Dermis microvascular lymphatic vessel endothelial cell (primary cell): ENCODE measurements around the gene RNASE11. TPM values are rescaled to one million over a fixed set of nuclear protein-coding genes. Genes with fewer than 3 reads are reported as not detected.
"Not testable (repeated sequence)": the region's sequence is repeated elsewhere in the genome, so short reads cannot be mapped to it uniquely, and the experiment has no call there.

ENCODE experiments used
- DNase-seq, 2 donors: peaks; one replicate each; pipeline versions ENCODE4 v3.0.0 to v3.0.0-alpha.2; 2010; ENCODE audit warnings: low read depth in 2 of 2
- total RNA-seq: library from RNA; depleted of rRNA; stranded (reverse); fragments of >200 nt; gene quantifications from 2 replicates; pipeline ENCODE4 v1.2.1, GENCODE V29; 2014

The RNASE11 gene
- total RNA-seq, 1 donor from 2014 or later: not detected

DNA sequence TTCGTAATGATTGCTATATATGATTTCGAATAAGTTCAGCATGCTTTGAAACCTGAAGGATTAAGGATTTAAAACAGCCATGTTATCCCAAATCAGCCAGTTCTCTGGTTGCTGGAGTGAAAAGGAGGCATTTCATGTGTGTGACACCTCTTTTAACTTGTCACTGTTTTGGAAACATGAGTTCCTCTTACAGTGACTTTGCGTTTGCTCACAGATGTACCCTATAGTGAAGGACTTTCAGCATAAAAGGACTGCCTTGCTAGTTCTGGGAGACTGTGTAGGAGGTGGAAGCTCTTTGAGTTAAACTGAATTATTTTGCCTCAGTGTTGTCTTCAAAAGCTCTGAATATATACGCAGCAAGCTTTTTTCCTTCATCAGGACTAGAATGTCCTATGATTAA, 7.6 kb downstream of the RNASE11 start:
- DNase-seq: no peak

DNA sequence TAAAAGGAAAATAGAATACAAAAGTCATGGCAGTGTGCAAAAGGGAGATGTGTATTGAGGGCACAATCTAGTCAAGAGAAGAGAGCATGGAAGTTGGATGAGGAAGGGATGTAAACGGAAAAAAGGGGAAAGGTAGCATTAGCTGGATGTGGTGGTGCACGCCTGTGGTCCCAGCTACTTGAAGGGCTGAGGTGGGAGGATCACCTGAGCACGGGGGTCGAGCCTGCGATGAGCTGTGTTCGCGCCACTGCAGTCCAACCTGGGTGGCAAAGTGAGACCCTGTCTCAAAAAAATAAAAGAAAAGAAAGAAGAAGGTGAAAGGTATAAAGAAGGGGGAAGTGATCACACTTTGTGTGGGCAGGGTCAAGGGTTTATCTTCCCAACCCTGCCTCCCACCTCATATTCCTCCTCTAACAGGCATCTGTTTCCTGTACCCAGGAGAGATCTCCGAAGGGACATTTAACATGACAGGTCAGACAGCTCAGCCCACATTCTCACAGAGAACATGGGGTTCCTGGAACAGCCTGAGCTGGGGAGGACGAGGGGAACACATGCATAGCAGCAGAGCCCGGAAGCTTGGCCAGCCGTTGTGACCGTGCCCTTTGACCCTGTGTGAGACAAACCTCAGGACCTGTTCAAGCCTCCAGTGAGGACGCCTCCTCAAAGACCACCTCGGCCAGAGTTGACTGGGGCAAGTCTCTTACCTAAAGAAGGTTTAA, 8.9 kb downstream of the RNASE11 start:
- no peak for DNase-seq

DNA sequence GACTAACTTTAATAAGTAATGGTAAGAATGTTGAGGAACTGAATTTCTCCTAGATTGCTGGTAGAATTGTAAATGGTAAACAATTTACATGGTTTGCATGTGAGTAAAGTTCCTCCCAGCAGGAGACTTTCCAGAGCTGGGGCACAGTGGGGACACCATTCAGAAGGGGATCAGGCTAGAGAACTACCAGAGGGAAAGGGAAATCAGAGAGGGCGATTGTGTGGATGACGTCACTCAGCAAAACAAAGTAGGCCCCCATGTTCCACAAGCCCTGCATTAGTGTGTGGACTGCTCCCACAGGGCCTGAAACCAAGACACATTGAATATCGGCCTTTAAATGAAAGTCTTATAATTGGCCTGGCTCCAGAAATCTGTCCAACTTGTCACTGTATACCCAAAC, 9.5 kb downstream of the RNASE11 start:
- no peak for DNase-seq

DNA sequence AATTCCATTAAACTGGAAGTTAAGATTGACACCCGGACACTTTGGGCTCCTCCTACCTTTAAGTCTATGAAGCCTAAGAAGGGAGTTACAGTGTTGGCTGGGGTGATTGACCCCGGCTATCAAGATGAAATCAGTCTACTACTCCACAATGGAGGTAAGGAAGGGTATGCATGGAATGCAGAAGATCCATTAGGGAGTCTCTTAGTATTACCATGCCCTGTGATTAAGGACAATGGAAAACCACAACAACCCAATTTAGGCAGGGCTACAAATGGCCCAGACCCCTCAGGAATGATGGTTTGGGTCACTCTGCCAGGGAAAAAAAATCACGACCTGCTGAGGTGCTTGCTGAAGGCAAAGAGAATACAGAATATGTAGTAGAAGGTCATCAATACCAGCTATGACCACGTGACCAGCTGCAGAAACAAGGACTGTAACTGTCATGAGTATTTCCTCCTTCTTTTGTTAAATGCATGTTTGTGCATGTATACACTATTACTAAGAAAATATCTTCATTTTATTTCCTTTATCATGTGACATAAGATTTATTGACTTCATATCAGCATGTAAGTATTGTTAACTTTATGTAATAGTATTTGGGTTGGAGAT, 15.3 kb downstream of the RNASE11 start:
- not testable (repeated sequence) for DNase-seq

DNA sequence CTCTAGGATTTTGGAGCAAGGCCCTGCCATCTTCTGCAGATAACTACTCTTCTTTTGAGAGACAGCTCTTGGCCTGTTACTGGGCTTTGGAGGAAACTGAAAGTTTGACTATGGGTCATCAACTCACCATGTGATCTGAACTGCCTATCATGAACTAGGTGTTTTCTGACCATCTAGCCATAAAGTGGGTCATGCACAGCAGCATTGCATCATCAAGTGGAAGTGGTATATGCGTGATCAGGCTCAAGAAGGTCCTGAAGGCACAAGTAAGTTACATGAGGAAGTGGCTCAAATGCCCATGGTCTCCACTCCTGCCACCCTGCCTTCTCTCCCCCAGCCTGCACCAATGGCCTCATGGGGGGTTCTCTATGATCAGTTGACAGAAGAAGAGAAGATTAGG, 17.1 kb downstream of the RNASE11 start:
- DNase-seq: not testable (repeated sequence)

DNA sequence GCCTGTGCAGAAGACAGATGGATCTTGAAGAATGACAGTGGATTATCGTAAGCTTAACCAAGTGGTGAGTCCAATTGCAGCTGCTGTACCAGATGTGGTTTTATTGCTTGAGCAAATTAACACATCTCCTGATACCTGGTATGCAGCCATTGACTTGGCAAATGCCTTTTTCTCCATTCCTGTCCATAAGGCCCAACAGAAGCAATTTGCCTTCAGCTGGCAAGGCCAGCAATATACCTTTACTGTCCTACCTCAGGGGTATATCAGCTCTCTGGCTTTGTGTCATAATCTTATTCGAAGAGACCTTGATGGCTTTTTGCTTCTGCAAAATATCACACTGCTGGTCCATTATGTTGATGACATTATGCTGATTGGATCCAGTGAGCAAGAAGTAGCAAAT, 17.9 kb downstream of the RNASE11 start:
- not testable (repeated sequence) for DNase-seq

DNA sequence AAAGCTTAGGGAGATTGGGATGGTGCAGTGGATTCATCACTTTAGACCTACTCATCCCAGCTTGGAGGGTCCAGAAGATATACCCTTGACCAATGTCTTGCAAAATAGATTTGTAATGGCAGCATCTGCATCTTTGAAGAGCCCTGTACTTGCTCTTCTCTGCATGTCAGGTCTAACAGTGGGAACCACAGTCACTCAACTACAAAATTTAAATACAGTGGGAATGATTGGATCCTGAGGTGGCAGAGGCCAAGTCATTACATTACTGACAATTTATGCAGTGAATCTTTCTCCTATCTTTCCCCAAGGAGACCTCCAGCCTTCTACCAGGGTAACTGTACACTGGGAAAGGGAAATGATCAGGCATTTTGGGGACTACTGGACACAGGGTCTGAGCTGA, 18.7 kb downstream of the RNASE11 start:
- DNase-seq: no peak

DNA sequence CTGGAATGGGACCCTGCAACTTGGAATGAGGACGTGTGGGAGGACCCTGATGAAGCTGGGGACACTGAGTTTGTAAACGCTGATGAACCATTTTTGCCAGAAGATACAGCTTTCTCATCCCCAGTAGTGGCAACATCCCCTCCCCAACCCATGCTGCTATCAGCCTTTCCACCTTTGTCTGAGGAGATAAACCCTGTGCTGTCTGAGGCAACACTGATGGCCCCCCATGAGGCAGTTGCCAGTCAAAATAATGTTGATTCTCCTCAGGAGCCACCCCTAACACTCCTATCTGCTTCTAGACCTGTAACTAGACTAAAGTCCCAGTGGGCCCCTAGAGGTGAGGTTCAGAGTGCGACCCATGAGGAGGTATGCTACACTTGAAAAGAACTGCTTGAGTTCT, 19.4 kb downstream of the RNASE11 start:
- DNase-seq: no peak

DNA sequence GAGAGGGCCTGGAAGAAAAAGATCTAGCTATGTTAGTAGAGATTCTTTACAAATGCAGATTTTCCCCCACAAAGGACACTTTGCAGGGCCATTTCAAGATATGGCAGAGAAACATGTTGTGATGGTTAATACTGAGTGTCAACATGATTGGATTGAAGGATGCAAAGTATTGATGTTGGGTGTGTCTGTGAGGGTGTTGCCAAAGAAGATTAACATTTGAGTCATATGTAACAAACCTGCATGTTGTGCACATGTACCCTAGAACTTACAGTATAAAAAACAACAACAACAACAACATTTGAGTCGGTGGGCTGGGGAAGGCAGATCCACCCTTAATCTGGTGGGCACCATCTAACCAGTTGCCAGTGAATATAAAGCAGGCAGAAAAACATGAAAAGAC, 20.6 kb downstream of the RNASE11 start:
- DNase-seq: not testable (repeated sequence)

DNA sequence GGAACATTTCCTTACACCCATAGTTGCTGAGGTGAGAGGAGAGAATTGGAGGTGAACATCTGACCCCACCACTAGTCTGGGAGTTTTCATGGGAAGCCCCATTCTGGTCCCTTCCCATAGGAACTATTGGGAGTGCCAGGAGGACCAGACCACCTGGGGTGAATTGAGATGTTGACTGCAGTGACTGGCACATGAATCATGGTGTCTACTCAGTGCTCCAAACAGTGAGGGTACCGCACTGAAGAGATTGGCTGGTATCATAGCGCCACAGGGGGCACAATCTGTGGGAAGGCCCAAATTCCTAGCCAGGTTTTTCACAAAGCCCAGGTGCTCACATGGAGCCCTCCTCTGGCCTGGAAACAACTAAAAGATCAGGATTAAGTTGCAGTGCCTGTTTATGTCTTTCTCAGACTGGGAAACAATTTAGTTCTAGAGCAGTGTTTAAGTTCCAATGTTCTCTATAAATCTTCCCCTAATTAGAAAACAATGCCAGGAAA, 23.3 kb downstream of the RNASE11 start:
- no peak for DNase-seq

DNA sequence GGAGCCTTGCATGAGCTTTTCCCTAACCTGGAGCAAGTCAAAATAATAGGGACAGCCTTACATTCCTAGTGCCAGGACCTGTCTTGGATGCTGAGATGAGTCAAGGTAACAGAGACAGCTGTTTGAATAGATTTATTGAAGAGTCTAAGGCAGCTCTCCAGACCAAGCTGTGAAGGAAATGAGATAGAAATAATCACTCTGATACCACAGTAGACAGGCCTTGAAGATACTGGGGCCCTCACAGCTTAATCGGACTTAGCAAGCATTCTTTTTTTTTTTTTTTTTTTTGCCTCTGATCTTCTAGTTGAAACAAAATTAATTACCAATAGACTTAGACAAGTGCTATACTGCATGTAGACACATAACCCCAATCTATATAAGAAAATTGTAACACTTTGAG, 23.8 kb downstream of the RNASE11 start:
- no peak for DNase-seq

DNA sequence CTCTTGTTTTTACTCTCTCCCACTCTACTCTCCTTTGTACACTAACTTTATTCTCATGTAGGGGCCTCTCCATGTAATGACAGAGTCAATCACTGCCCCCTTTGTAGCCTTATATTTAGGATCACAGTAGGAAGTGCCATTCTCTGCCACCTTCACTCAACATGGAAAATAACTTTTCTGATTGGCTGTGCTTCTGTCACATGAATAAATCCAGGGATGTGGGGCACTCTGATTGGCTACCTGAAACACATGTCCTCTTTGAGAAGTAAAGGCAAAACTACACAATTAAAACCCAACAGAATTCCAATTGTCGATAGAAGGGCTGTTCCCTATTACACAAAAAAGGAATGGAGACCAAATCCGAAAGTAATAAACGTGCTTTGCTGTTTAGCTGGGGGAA, 26.8 kb downstream of the RNASE11 start, which contains the start of gene RNASE9:
Gene RNASE9, minus strand, starts transcription at position 87 of the 400 bp plus-strand sequence.
- no peak for DNase-seq

DNA sequence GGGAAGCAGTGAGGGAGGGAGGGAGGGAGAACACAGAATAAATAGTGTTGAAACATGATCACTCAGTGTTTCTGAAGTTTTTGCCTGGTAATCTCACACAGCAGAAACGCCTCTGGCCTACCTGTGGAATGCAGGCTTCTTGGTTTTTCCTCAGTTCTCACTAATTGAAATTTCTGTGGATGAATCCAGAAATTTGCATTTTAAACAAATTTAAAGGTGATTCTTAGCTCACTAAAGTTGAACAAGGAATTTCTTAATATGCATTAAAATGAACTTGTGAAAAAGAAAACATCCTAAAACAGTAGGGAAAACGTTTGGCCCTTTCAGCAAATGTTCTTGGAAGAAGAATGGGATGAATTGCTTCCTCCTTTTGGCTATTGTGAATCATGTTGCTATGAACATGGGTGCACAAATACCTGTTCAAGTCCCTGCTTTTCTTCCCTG, 28.3 kb downstream of the RNASE11 start:
- DNase-seq: no peak

DNA sequence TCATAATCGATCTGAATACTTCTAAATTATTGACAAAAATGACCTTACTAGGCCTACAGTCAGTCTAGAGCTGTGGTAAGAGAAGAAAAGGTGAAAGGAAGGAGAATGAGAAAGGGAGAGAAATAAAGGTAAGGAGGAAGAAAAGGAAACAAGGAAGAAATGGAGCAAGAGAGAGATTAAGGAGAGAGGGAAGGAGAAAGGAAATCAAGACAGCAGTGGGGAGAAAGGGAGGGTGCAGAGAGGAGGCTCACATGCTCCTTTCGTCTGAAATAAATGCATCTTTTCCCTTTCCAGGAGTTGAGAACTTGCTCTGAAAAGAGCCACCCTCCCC, 30.6 kb downstream of the RNASE11 start:
- no peak for DNase-seq

DNA sequence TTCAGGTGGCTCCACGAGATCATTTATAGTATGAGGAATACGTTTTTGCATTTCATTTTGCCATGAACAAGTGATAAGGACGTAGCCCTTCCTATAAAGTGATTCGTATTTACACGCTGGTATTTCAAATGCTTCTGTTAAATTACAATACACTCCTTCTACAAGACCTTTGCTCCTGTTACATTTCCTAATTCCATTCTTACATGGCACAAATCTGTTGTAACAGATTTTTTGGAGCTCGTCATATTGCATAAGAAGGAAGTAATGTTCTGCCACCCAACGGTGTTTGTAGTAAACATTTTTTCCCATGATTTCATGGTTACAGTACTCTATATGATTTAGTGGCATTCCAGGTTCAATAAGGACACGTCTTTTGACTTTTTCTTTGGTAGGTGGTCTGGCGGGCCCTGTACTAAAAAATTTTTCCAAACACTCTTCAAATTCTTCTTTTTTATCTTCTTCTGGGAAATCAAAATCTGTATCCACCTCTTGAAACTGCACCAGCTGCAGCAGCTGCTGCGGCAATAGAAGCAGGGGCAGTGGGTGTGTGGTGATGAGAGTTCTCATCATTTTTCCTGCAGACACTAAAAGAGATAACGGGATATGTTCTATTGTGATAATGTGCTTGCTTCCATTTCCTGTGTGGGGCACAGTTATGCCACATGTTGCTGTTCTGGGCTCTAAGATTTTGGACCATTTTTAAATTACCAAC, 31.1 kb downstream of the RNASE11 start:
- DNase-seq: no peak

DNA sequence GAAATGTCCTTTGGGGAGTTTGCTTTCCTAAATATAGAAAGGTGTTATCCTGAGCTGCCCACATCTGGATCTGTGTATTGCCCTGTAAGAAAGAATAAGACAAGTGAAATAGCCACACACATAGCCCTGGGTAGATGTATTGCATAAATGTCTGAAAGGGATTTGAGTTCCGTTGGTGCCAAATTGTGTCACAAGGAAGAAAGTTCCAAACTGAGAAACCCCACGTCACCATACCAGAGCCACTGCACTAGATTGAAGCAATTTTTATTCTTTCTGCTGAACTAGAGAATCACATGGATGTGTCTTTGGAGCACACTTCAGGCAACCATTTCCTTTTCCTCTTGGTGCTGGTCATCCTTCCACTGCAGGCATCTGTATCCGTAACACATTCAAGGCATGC, 32.0 kb downstream of the RNASE11 start:
- no peak for DNase-seq

DNA sequence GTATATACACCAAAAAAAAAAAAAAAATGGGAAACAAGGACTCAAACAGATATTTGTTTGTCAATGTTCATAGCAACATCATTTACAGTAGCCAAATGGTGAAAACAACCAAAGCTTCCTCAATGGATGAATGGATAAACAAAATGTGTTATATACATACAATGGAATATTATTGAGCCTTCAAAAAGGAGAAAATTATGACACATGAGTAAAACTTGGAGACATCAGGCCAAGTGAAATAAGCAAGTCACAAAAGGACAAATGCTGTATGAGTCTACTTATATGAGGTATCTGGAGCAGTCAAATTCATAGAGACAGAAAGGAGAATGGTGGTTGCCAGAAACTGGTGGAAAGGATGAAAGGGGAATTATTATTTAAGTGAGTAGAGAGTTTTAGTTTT, 34.8 kb downstream of the RNASE11 start:
- DNase-seq: no peak

DNA sequence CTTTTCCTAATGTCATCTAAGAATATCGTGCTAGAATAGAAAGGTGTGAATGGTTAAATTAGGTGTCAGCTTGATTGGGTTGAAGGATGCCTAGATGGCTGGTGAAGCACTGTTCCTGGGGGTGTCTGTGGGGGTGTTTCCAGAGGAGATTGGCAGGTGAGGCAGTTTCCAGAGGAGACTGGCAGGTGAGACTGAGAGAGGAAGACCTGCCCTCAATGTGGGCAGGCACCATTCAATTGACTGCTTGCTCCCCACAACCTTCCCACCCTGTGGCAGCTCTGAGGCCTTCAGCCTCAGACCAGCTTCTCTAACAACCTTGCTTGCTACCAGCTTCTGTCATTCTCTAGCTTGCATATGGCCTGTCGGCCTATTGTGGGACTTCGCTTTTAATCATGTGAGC, 36.2 kb downstream of the RNASE11 start:
- DNase-seq: no peak

DNA sequence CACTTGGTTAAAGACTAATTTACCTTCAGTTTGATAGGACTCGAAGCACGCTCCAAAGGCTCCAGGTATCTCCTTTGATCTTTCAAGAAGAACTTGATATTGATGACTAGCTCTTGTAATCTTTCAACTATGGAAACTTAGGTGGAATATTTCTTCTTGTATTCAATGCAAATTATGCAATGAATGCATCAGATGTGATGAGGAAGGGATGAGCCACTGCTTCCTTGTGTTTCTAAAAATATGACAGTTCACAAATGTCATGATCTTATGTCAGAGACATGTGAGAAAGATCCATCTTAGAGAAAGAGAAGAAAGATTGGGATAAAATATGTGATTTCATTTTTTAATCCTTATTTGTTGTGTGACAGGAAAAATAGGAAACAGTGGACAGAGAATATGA, 36.9 kb downstream of the RNASE11 start:
- no peak for DNase-seq

DNA sequence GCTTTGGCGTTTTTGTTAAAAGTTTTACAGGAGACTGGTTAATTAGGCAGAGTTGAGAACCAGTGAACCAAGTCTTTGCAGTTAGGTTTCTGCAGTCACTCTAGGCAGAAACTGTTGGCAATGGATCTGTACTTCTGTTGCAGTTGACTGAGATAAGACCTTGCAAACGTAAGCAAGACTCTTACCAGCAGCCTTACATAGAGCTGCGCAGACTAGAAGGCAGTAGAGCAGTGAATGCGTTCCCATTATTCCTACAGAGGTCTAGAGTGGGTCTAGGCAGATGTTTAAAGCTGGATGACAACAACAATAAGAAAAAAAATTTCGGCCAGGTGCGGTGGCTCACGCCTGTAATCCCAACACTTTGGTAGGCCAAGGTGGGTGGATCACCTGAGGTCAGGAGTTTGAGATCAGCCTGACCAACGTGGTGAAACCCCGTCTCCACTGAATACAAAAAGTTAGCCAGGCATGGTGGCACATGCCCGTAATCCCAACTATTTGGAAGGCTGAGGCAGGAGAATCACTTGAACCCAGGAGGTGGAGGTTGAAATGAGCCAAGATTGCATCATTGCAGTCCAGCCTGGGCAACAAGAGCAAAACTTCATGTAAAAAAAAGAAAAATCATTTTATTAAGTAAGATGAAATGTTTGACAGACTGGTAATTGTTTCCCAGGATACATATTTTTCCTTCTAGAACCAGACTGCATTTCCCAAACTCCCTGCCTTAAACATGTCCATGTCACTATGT, 39.2 kb downstream of the RNASE11 start:
- no peak for DNase-seq

DNA sequence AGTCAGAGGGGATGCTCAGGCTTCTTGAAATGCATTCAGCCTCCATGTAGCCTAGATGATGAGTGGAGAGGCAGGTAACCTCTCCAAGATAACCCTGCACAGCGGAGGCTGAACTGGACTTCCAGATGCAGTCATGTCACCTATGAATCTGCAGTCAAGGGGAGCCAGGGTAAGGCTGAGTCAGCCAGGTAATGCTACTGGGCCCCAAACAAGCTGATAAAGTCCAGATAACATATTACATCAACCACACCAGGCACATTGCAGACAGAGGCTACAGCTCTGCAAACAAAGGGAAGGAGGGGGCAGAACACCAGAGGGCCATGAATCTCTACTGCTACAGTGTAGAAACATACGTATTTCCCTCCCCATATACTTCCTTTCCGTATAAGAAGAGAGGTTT, 40.9 kb downstream of the RNASE11 start:
- no peak for DNase-seq

DNA sequence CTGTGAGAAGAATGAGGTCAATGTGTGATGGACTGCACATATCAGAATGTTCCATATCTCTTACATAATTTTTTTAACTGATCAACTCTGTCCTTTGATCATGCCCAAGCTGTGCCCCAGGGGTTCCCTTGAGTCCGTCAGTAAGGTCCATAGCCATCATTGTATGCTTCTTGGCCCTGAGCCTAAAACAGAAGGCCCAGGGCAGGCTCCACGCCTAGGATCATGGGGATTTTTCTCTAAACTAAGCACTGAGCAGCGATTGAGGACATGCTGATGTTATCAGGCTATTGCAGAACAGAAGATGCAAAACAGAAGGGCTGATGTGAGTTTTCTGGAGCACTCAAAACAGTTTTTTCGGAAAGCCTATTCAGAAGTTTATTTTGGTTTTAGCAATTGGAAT, 47.9 kb downstream of the RNASE11 start:
- no peak for DNase-seq
